ENCODE data around the gene R3HDM2. TPM values are rescaled to one million over a fixed set of nuclear protein-coding genes. Genes with fewer than 3 reads are reported as not detected.

Gene R3HDM2
- total and polyA plus RNA-seq, 2 donors (not counting 1 experiment from before 2014, with no cell fraction given): 104 to 129 TPM

GRCh38 chr12:57219993-57220754, 210.7 kb downstream of the R3HDM2 start:
- H3K9me3 Mint-ChIP-seq (ENCODE audit: insufficient read depth): no peaks in the 10 kb centered on the region
- ATAC-seq (ENCODE audit: low read depth) (no peak), DNase-seq (no peak)
- Histone ChIP-seq H2AFZ (ENCODE audit: insufficient read depth, low read depth, low read length, poor library complexity, severe bottlenecking) (no peak overlapping the region), H3K4me1 (ENCODE audit: control insufficient read depth in 2 of 2, insufficient read depth in 2 of 2, low read length in 2 of 2) (peaks cover 80 to 82% of the 10 kb centered on the region in 2 donors), H3K27ac (ENCODE audit: low read length in 2 of 2) (no peak overlapping the region), H4K20me1 (ENCODE audit: control insufficient read depth, insufficient read depth, low read length, poor library complexity, severe bottlenecking) (peaks cover 30% of the 10 kb centered on the region), H3K9ac (ENCODE audit: low read length) (no peak overlapping the region), H3K27me3 (replicated peaks in 1 of 4; ENCODE audit: control extremely low read depth in 1 of 4, control insufficient read depth in 3 of 4, insufficient read depth in 4 of 4, low read length in 3 of 4) (peaks cover 0 to 93% (median 60%) of the 10 kb centered on the region in 4 experiments), H3K9me3 (ENCODE audit: control extremely low read depth in 1 of 3, control insufficient read depth in 2 of 3, insufficient read depth in 1 of 3, low read length in 2 of 3) (peaks cover 0 to 50% (median 0%) of the 10 kb centered on the region in 3 donors), H3K4me3 (ENCODE audit: control extremely low read depth in 1 of 5, extremely low read depth in 1 of 5, insufficient read depth in 1 of 5, low read depth in 2 of 5, low read length in 4 of 5) (no peak overlapping the region), H3K79me2 (ENCODE audit: control insufficient read depth, insufficient read depth, low read length) (peaks cover 5% of the 10 kb centered on the region), H3K4me2 (replicated peaks; ENCODE audit: low read depth, low read length, poor library complexity, severe bottlenecking) (no peak overlapping the region), H3K36me3 (replicated peaks in 1 of 2; ENCODE audit: control extremely low read depth in 1 of 2, control insufficient read depth in 1 of 2, extremely low read depth in 1 of 2, insufficient read depth in 2 of 2, low read length in 1 of 2) (no peaks in the 10 kb centered on the region)
- H3K27ac Mint-ChIP-seq: no peak overlapping the region
- intact Hi-C loops (cut with micrococcal nuclease): no loop called here
- TF ChIP-seq EZH2 (IDR thresholded peaks at IDR 0.05; ENCODE audit: borderline replicate concordance, insufficient read depth, low read depth, low read length, poor library complexity, severe bottlenecking): peak; percentile 2
- TF ChIP-seq, protein P1, sequence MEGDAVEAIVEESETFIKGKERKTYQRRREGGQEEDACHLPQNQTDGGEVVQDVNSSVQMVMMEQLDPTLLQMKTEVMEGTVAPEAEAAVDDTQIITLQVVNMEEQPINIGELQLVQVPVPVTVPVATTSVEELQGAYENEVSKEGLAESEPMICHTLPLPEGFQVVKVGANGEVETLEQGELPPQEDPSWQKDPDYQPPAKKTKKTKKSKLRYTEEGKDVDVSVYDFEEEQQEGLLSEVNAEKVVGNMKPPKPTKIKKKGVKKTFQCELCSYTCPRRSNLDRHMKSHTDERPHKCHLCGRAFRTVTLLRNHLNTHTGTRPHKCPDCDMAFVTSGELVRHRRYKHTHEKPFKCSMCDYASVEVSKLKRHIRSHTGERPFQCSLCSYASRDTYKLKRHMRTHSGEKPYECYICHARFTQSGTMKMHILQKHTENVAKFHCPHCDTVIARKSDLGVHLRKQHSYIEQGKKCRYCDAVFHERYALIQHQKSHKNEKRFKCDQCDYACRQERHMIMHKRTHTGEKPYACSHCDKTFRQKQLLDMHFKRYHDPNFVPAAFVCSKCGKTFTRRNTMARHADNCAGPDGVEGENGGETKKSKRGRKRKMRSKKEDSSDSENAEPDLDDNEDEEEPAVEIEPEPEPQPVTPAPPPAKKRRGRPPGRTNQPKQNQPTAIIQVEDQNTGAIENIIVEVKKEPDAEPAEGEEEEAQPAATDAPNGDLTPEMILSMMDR (IDR thresholded peaks at IDR 0.05): no peak
- WGBS (ENCODE audit: insufficient coverage): 21% methylated on average over 2 of the region's 38 CpGs
- ChIA-PET POLR2A (interaction anchor here (1.0 kb wide), 1 partner anchor 9 kb away, joined by 4 read pairs; the partner anchor contains the start of gene SHMT2), CTCF (interaction anchor here (8.8 kb wide), 1 partner anchor 17 kb away, joined by 838 read pairs; the partner anchor contains the start of genes SHMT2 and STAC3)
- peaks cover 61% of the 10 kb centered on the region for H3K27me3 Mint-ChIP-seq
- peaks cover 70% of the 10 kb centered on the region for H3K4me1 Mint-ChIP-seq
- H3K4me3 Mint-ChIP-seq: no peak overlapping the region

Measured in B cell (primary cell).